Activated T-helper 17 cell treated with anti-CD3 and anti-CD28 coated beads, Interleukin-2, amount 50 U/mL, for 72 hours (primary cell): ENCODE measurements around the gene CNR2. TPM values are rescaled to one million over a fixed set of nuclear protein-coding genes. Genes with fewer than 3 reads are reported as not detected.
"Not testable (repeated sequence)": the region's sequence is repeated elsewhere in the genome, so short reads cannot be mapped to it uniquely, and the experiment has no call there.

Experiments used
- ATAC-seq: fragments of 150-1000 bp; cut with Tn5 transposase; replicated peaks from 2 replicates; pipeline ENCODE4 v1.10.0; 2021; ENCODE audit warnings: mild to moderate bottlenecking, moderate library complexity
- H3K27ac Mint-ChIP-seq: one replicate; pipeline ENCODE4 v1.8.0; 2022; ENCODE audit warnings: mixed read lengths
- H3K27me3 Mint-ChIP-seq: one replicate; pipeline ENCODE4 v1.8.0; 2022; ENCODE audit warnings: mixed read lengths
- H3K36me3 Mint-ChIP-seq: one replicate; pipeline ENCODE4 v1.8.0; 2022; ENCODE audit warnings: low read depth, mild to moderate bottlenecking, mixed read lengths
- H3K4me1 Mint-ChIP-seq: one replicate; pipeline ENCODE4 v1.8.0; 2022; ENCODE audit warnings: mixed read lengths
- H3K4me3 Mint-ChIP-seq: one replicate; pipeline ENCODE4 v1.8.0; 2022; ENCODE audit warnings: mild to moderate bottlenecking, mixed read lengths
- H3K9me3 Mint-ChIP-seq: one replicate; pipeline ENCODE4 v1.8.0; 2022; ENCODE audit warnings: mixed read lengths
- total RNA-seq, 2 donors: library from RNA; stranded (reverse); gene quantifications; one replicate each; pipeline ENCODE4 v1.2.3, GENCODE V29; 2022

Gene CNR2
- total RNA-seq, 2 donors from 2014 or later: 0.04 to 0.08 TPM

DNA sequence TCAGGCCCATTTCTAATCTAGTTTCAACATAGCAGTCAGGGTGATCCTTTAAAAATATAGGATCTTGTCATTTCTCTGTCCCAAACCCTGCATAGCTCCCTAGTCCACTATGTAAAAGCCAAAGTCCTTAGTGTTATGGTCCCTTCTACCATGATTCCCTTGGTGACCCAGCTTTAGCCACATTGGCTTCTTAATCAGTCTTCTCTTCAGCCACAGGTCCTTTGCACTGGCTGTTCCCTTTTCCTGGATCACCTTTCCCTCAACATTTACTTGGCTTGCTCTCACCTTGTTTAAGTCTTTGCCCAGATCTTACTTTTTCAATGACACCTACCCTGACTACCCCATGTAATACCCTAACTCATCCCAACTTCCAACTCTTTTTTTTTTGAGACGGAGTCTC, 33.4 kb downstream of the CNR2 start:
- Mint-ChIP-seq H3K27me3 (peaks cover 7% of the 10 kb centered on the region), H3K27ac (no peak overlapping the region)
- ATAC-seq: no peak

DNA sequence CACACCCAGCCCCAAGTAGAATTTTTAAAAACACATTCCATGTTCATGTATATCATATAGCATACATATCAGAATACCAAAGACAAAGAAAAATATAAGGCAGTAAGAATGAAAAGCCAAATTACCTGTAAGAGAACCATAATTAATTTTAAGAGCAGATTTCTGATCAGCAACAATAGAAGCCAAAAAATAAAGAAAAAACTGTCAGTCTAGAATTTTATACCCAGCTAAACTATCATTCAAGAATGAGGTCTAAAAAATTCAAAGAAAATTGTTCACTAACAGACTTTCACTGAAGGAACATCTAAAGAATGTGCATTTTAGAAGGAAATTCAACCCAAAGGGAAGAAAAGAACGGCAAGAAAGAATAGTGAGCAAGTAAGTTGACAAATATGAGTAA, 34.5 kb downstream of the CNR2 start:
- H3K4me3 Mint-ChIP-seq: no peak overlapping the region
- H3K27me3 Mint-ChIP-seq: peaks cover 7% of the 10 kb centered on the region
- ATAC-seq: no peak
- peaks cover 9% of the 10 kb centered on the region for H3K9me3 Mint-ChIP-seq
- H3K36me3 Mint-ChIP-seq: no peaks in the 10 kb centered on the region
- no peak overlapping the region for H3K27ac Mint-ChIP-seq
- no peaks in the 10 kb centered on the region for H3K4me1 Mint-ChIP-seq

More for the DNA sequence above, 33.4 kb downstream of the CNR2 start:
- no peaks in the 10 kb centered on the region for H3K4me1 Mint-ChIP-seq
- no peak overlapping the region for H3K4me3 Mint-ChIP-seq
- peaks cover 9% of the 10 kb centered on the region for H3K9me3 Mint-ChIP-seq
- no peaks in the 10 kb centered on the region for H3K36me3 Mint-ChIP-seq

DNA sequence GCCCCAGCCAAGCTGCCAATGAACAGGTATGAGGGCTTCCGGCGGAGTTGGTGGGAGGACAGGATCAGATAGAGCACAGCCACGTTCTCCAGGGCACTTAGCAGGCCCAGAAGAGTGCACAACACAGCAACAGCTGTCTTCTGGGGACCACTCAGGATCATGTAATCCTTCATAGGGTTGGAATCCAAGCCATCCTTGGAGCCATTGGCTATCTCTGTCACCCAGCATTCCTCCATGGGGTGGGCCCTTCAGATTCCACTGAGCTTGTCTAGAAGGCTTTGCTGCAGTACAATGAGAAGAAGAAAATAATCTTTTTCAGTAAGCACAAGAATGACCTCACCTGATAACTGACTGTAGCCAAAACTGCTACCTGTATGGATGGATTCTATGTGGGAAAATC, 37.8 kb downstream of the CNR2 start:
- Mint-ChIP-seq H3K4me3 (no peak overlapping the region), H3K27me3 (peaks cover 7% of the 10 kb centered on the region), H3K27ac (no peak overlapping the region), H3K4me1 (no peaks in the 10 kb centered on the region), H3K36me3 (no peaks in the 10 kb centered on the region), H3K9me3 (peaks cover 9% of the 10 kb centered on the region)
- no peak for ATAC-seq

DNA sequence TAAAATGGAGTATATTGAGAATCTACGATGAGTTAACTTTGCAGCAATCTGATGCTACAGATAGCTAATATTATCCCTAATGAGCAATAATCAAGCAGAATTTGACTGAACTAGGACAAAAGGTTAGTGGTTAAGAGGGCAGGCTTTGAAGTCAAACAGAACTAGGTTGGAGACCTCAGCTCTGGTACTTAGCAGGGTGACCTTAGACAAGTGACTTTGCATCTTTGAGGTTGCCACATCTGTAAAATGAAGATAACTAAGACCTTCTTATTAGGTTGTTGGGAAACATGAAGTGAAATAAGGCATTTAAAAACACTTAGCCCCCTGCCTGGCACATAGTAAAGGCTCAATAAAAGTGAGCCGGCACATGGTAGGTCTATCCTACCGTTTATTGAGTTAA, 40.7 kb downstream of the CNR2 start:
- Mint-ChIP-seq H3K36me3 (no peaks in the 10 kb centered on the region), H3K9me3 (no peaks in the 10 kb centered on the region), H3K4me1 (peaks cover 6% of the 10 kb centered on the region), H3K4me3 (no peak overlapping the region), H3K27me3 (peaks cover 4% of the 10 kb centered on the region), H3K27ac (no peak overlapping the region)
- no peak for ATAC-seq

DNA sequence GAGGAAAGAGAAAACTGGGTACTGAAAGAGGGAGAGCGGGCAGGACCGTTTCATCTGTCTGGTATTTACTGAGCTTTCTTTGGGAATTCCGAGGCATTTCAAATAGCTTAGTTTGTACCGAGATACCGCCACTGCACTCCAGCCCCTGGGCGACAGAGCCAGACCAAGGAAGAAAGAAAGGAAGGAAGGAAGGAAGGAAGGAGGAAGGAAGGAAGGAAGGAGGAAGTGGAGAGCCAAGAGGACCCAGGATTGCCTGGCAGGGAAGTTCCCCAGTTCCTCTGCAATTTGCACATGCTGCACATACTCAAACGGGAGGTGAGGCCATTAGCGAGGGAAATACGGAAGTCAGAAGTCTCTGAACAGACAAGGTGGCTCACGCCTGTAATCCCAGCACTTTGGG, 44.1 kb downstream of the CNR2 start:
- Mint-ChIP-seq H3K4me1 (peaks cover 13% of the 10 kb centered on the region), H3K36me3 (peaks cover 10% of the 10 kb centered on the region), H3K27me3 (no peaks in the 10 kb centered on the region), H3K9me3 (no peaks in the 10 kb centered on the region), H3K27ac (peak overlapping the region; percentile 79), H3K4me3 (peak overlapping the region; percentile 76)
- ATAC-seq: no peak

DNA sequence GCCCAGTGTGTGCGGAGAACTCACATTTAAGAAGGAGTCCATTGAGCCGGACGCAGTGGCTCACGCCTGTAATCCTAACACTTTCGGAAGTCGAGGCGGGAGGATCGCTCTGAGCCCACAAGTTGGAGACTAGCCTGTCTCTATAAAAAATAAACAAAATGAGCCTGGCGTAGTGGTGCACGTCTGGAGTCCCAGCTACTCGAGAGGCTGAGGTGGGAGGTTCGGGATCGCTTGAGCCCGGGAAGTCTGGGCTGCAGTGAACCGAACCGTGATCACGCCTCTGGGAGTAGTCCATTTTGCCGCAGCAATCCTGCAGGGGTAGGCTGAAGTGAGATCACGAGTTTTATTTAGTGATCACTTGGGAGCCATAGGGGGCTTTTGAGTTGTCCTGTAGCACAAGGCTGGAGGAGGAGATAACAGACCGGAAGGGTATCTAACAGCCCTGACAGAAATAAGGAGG, 44.6 kb downstream of the CNR2 start:
- peak overlapping the region; percentile 76 for H3K4me3 Mint-ChIP-seq
- peaks cover 10% of the 10 kb centered on the region for H3K36me3 Mint-ChIP-seq
- H3K27me3 Mint-ChIP-seq: no peaks in the 10 kb centered on the region
- H3K4me1 Mint-ChIP-seq: peaks cover 13% of the 10 kb centered on the region
- peak; percentile 1 for ATAC-seq
- H3K27ac Mint-ChIP-seq: peak overlapping the region; percentile 79
- H3K9me3 Mint-ChIP-seq: no peaks in the 10 kb centered on the region

DNA sequence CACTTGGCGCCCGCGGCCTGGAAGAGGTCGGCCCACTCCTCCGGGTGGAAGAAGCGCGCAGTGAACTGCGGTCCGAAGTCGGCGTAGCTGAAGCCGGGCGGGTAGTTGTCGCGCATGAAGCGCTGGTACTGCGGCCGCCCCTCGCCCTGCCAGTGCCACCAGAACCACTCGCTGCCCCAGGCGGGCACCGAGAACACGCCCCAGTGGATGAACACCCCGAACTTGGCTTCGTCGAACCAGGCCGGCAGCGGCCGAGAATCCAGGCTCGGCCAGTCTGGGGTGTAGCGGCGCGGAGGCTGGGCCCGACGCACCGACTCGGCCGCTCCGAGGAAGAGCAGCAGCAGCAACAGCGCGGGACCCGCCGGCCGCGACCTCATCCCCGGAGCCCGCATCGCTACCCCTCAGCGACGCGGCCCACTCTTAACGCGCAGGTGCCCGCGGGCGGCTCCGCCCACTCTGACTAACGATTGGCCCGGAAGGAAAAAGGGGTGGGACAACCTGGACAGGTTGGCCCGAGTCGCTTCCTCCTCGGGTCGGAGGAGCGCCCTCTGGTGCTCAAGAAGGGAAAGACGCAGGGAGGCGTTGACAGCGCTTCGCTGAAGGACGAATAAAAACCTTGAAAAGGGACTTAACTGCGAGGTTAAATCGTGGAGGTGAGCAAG, 45.1 kb downstream of the CNR2 start, which contains the start of gene FUCA1:
FUCA1 (minus strand) TSS at position 396 of the 662 bp plus-strand sequence; CDS start at position 392, 4 bp downstream.
- Mint-ChIP-seq H3K4me1 (peaks cover 13% of the 10 kb centered on the region), H3K4me3 (peak within 1 kb of the TSS; percentile 76), H3K27ac (peak within 1 kb of the TSS; percentile 79), H3K9me3 (no peaks in the 10 kb centered on the region), H3K36me3 (peaks cover 12% of the 10 kb centered on the region), H3K27me3 (no peaks in the 10 kb centered on the region)
- ATAC-seq: peak; percentile 99

DNA sequence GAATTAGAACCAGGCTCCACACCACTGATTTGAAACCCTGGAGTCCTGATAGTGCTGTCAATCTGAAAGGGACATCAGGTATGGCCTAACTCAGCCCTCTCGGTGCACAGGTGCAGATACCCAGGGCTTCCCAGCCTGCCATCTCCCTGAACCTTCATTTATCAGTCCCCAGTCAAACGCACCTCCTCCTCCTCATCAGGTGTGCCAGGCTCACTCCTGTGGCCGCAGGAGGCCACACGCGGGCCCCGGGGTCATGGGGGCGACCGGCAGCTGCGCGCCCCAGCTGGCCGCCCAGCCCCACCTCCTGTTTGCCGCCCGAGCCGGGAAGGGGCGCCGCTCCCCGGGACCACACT, 45.6 kb downstream of the CNR2 start:
- no peak for ATAC-seq
- Mint-ChIP-seq H3K27me3 (no peaks in the 10 kb centered on the region), H3K27ac (peak overlapping the region; percentile 79), H3K4me1 (peaks cover 13% of the 10 kb centered on the region), H3K4me3 (peak overlapping the region; percentile 76), H3K36me3 (peaks cover 17% of the 10 kb centered on the region), H3K9me3 (no peaks in the 10 kb centered on the region)

DNA sequence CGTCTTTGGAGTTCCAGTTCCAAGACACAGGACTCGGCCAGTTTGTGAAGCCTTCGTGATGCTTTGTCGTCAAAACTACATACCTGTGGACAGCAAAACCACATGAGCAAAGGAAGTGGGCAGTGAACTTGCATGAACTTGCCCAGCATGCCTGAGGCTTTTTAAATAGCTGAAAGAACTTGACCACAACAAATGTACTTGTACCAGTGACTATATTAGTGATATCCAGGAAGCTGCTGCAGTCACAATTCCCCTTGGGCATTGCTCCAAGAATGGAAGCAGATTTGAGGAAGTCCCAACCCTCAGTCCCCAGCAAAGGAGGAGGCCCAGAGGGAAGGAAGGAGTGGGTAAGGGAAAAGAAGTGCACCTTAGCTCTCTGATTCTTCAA, 47.6 kb downstream of the CNR2 start:
- Mint-ChIP-seq H3K27ac (peak overlapping the region; percentile 41), H3K4me3 (no peak overlapping the region), H3K9me3 (no peaks in the 10 kb centered on the region), H3K27me3 (no peaks in the 10 kb centered on the region), H3K4me1 (peaks cover 13% of the 10 kb centered on the region), H3K36me3 (peaks cover 29% of the 10 kb centered on the region)
- no peak for ATAC-seq

DNA sequence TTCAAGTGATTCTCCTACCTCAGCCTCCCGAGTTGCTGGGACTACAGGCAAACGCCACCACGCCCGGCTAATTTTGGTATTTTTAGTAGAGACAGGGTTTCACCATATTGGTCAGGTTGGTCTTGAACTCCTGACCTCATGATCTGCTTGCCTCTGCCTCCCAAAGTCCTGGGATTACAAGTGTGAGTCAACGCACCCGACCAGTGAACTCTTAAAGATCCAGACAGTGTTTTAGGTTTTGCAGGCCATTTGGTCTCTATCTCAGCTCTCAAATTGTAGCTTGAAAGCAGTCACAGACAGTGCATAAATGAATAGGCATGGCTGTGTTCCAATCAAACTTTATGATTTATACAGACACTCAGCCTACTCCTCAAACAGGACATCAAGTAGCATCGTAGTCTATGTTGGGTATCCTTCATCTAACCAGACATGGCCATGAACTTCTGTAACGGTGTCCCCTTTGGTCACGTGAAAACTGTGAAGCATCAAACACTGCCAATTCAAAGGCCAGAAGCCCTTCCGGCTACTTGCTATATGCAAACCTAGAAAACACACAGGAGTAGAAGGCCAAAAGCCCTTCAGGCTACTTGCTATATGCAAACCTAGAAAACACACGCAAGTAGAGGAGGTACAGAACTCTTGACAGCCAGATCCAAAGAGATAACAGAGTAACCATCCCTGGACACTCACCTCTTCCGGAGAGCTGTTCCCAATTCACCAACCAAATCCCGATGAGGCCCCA, 48.2 kb downstream of the CNR2 start:
- Mint-ChIP-seq H3K4me1 (peaks cover 13% of the 10 kb centered on the region), H3K27ac (no peak overlapping the region), H3K27me3 (no peaks in the 10 kb centered on the region), H3K4me3 (no peak overlapping the region), H3K9me3 (no peaks in the 10 kb centered on the region), H3K36me3 (peaks cover 29% of the 10 kb centered on the region)
- ATAC-seq: no peak

DNA sequence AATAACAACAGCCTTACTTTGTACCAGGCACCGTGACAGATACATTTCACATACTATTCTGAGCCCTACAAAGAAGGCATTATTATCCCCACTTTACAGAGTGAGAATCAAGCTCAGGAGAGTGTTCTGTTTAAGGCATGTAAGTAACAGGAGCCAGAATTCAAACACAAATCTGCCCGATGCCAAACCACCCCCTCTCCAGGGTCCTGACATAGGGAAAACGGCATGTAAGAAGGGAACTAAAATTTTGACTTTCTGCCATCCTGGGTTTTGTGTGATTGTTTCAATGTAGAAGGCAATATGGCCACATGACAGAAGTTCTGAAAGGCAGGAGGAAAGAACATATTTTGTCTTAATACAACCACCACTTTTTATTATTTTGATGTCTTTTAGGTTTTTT, 50.5 kb downstream of the CNR2 start:
- Mint-ChIP-seq H3K27ac (no peak overlapping the region), H3K36me3 (peaks cover 52% of the 10 kb centered on the region), H3K9me3 (no peaks in the 10 kb centered on the region), H3K4me3 (no peak overlapping the region), H3K27me3 (no peaks in the 10 kb centered on the region), H3K4me1 (peaks cover 7% of the 10 kb centered on the region)
- no peak for ATAC-seq

DNA sequence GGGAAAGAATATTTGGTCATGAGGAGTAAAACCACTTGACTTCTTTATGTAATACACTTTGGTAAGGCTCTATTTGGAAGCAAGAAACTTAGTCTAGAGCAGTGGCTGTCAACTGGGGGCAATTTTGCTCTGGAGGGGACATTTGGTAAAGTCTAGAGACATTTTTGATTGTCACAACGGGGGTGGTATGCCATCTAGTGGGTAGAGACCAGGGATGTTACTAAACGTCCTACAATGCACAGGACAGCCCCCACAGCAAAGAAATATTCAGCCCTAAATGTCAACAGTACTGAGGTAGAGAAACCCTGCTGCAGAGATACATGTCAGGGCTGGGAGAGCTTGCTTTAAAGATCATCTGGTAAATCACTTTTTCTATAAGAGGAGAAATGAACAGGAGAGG, 58.6 kb downstream of the CNR2 start:
- peak overlapping the region; percentile 0 for H3K27ac Mint-ChIP-seq
- no peak overlapping the region for H3K4me3 Mint-ChIP-seq
- H3K9me3 Mint-ChIP-seq: no peaks in the 10 kb centered on the region
- peaks cover 35% of the 10 kb centered on the region for H3K36me3 Mint-ChIP-seq
- H3K27me3 Mint-ChIP-seq: no peaks in the 10 kb centered on the region
- no peaks in the 10 kb centered on the region for H3K4me1 Mint-ChIP-seq
- ATAC-seq: no peak

DNA sequence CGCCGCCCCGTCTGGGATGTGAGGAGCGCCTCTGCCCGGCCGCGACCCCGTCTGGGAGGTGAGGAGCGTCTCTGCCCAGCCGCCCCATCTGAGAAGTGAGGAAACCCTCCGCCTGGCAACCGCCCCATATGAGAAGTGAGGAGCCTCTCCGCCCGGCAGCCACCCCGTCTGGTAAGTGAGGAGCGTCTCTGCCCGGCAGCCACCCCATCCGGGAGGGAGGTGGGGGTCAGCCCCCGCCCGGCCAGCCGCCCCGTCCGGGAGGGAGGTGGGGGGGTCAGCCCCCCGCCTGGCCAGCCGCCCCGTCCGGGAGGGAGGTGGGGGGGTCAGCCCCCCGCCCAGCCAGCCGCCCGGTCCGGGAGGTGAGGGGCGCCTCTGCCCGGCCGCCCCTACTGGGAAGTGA, 60.0 kb downstream of the CNR2 start:
- not testable (repeated sequence) for H3K27me3 Mint-ChIP-seq, H3K4me3 Mint-ChIP-seq, ATAC-seq, H3K4me1 Mint-ChIP-seq, H3K9me3 Mint-ChIP-seq, H3K27ac Mint-ChIP-seq
- H3K36me3 Mint-ChIP-seq: peaks cover 30% of the 10 kb centered on the region

DNA sequence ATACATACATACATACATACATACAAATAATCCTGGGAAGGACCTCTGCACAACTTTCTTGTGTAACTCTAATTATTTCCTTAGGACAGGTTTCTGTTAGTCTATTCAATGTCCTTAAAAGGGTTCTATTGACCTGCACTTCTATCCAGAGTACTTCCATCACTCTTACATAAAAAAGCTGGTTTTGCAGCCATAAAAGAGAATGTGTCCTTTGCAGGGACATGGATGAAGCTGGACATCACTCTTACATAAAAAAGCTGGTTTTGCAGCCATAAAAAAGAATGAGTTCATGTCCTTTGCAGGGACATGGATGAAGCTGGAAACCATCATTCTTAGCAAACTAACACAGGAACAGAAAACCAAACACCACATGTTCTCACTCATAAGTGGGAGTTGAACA, 61.8 kb downstream of the CNR2 start:
- peaks cover 34% of the 10 kb centered on the region for H3K36me3 Mint-ChIP-seq
- not testable (repeated sequence) for H3K27ac Mint-ChIP-seq, H3K4me3 Mint-ChIP-seq, H3K9me3 Mint-ChIP-seq, H3K27me3 Mint-ChIP-seq, ATAC-seq, H3K4me1 Mint-ChIP-seq
